HepG2 (cell line): ENCODE measurements around the gene GIMAP8. TPM values are rescaled to one million over a fixed set of nuclear protein-coding genes. Genes with fewer than 3 reads are reported as not detected.
"Not testable (repeated sequence)": the region's sequence is repeated elsewhere in the genome, so short reads cannot be mapped to it uniquely, and the experiment has no call there.

ENCODE experiments used
- ATAC-seq: fragments of 200-7000 bp; cut with Tn5 transposase; 3 replicates; pipeline ENCODE4 v1.9.1; 2020; ENCODE audit warnings: mild to moderate bottlenecking, moderate library complexity
- BruUV-seq: library from RNA; stranded (reverse); fragments of 400-500 nt; replicated peaks from 2 replicates; lab custom pipeline; 2021; lab: Mats Ljungman, UMichigan
- CTCF ChIA-PET: fragments of 300-600 bp; formaldehyde crosslinking; extraction: SDS; loops from one replicate; lab custom pipeline; 2021; ENCODE audit warnings: low total read pairs, inconsistent platforms, low intra/inter-chr PET ratio; lab: Yijun Ruan, JAX
- POLR2A ChIA-PET: fragments of 350-600 bp; sonication (Branson Sonifier 250); formaldehyde crosslinking; loops from one replicate; lab custom pipeline; 2020; ENCODE audit warnings: antibody characterized with exemption, inconsistent platforms; lab: Yijun Ruan, JAX
- DNase-seq: peaks from one replicate; pipeline ENCODE4 v3.0.0-alpha.2; 2015; ENCODE audit warnings: low spot score
- FAIRE-seq: peaks from 3 replicates; lab custom pipeline; 2011; peaks lifted over from hg19 to GRCh38; lab: Jason Lieb, UNC
- H2AFZ ChIP-seq: one replicate; pipeline ENCODE4 v1.6.1; 2011; ENCODE audit warnings: low read length, inconsistent platforms
- H3K27ac ChIP-seq: fragments of 300-600 bp; 3 replicates; pipeline ENCODE4 v1.8.0; 2011; ENCODE audit warnings: mixed run types, mild to moderate bottlenecking, mixed read lengths, low read length, inconsistent platforms; ENCODE audit not compliant: insufficient read depth; ENCODE audit errors: extremely low read length
- H3K27me3 ChIP-seq, 2 experiments: fragments of 200-600 bp in 1 of 2; 2 replicates in 1 of 2; 3 replicates in 1 of 2; pipeline versions ENCODE4 v1.6.0 to v1.8.0; 2011; ENCODE audit warnings: low read length in 2 of 2, mild to moderate bottlenecking in 2 of 2, moderate library complexity in 2 of 2, inconsistent platforms in 1 of 2; ENCODE audit not compliant: insufficient read depth in 2 of 2, control insufficient read depth in 1 of 2
- H3K36me3 ChIP-seq, 2 experiments: fragments of 200-600 bp in 1 of 2; replicated peaks in 1 of 2; 2 replicates in 1 of 2; 3 replicates in 1 of 2; pipeline versions ENCODE4 v1.5.1 to v1.8.0; 2011; ENCODE audit warnings: low read length in 2 of 2, inconsistent platforms in 1 of 2; ENCODE audit not compliant: insufficient read depth in 2 of 2, control insufficient read depth in 1 of 2
- H3K4me1 ChIP-seq: 2 replicates; pipeline ENCODE4 v1.5.1; 2012; ENCODE audit warnings: low read length, inconsistent platforms; ENCODE audit not compliant: insufficient read depth
- H3K4me2 ChIP-seq: 2 replicates; pipeline ENCODE4 v1.6.0; 2011; ENCODE audit warnings: low read depth, low read length, inconsistent platforms
- H3K4me3 ChIP-seq, 3 experiments: fragments of 200-600 bp in 1 of 3; sonication (generic), shearing (Covaris generic) in 1 of 3; replicated peaks in 1 of 3; 2 replicates each; pipeline ENCODE4 v1.5.1; 2011 to 2016; ENCODE audit warnings: low read length in 3 of 3, inconsistent platforms in 2 of 3, low read depth in 2 of 3, mild to moderate bottlenecking in 2 of 3, control low read depth in 1 of 3, mixed read lengths in 1 of 3; ENCODE audit not compliant: insufficient read depth in 1 of 3
- H3K79me2 ChIP-seq: one replicate; pipeline ENCODE4 v1.6.1; 2011; ENCODE audit warnings: low read length, inconsistent platforms; ENCODE audit not compliant: insufficient read depth
- H3K9ac ChIP-seq: 2 replicates; pipeline ENCODE4 v1.6.0; 2011; ENCODE audit warnings: mild to moderate bottlenecking, low read depth, low read length, inconsistent platforms; ENCODE audit not compliant: insufficient read depth
- H3K9me3 ChIP-seq: 2 replicates; pipeline ENCODE4 v1.5.1; 2012; ENCODE audit warnings: mild to moderate bottlenecking, low read length
- H4K20me1 ChIP-seq: 2 replicates; pipeline ENCODE4 v1.6.0; 2011; ENCODE audit warnings: inconsistent platforms, mild to moderate bottlenecking, low read length, moderate library complexity; ENCODE audit not compliant: insufficient read depth
- MNT ChIP-seq: fragments of 450-650 bp; IDR thresholded peaks from 2 replicates; pipeline ENCODE4 v1.6.1; 2016
- ZNF510 ChIP-seq: sonication (generic); formaldehyde crosslinking; IDR thresholded peaks from 2 replicates; pipeline ENCODE4 v1.4.0; 2020; ENCODE audit warnings: low read depth, mild to moderate bottlenecking, missing genetic modification reagents
- ZNF761 ChIP-seq: sonication (generic); formaldehyde crosslinking; conservative IDR thresholded peaks from 2 replicates; pipeline ENCODE4 v1.4.0; 2020; ENCODE audit warnings: mild to moderate bottlenecking, missing genetic modification reagents
- WGBS: methylation state at CpG from one replicate; pipeline ENCODE4 v1.1.6; 2017; ENCODE audit warnings: low lambda C conversion rate; 5-methylcytosine and 5-hydroxymethylcytosine counted together
- in situ Hi-C: cut with HindIII; loops from 2 replicates; pipeline ENCODE4 v1.10.0; 2017; ENCODE audit warnings: low pct_unique_long_range_greater_than_20kb; ENCODE audit not compliant: extremely low pct_ligation_motif_present
- intact Hi-C: fragments of 100-400 bp; cut with micrococcal nuclease; formaldehyde crosslinking; loops from one replicate; pipeline ENCODE4 v1.10.0; 2022; ENCODE audit not compliant: unreplicated experiment
- polyA plus RNA-seq, 8 experiments: library from polyadenylated mRNA; depleted of rRNA in 3 of 8; stranded (reverse) in 7 of 8; unstranded in 1 of 8; fragments of >200 nt; fragmentation: Illumina TruSeq in 4 of 8; extraction: Trizol in 4 of 8; gene quantifications; 2 replicates each; pipeline versions ENCODE4 v1.2.1 to v1.2.3, GENCODE V29; 2011 to 2016; ENCODE audit warnings: low read depth in 4 of 8, missing spikeins in 1 of 8, mixed read lengths in 1 of 8; ENCODE audit not compliant: insufficient read depth in 1 of 8
- total RNA-seq, 5 experiments: library from RNA; depleted of rRNA; stranded (reverse); fragments of >200 nt; fragmentation: Illumina TruSeq; extraction: Trizol; gene quantifications; 2 replicates each; pipeline ENCODE4 v1.2.3, GENCODE V29; 2016; ENCODE audit warnings: low read depth in 1 of 5
- TF ChIP-seq, protein P1 (sequence below): sonication (generic); formaldehyde crosslinking; IDR thresholded peaks from 2 replicates; pipeline ENCODE4 v1.8.1; 2022; ENCODE audit warnings: mild to moderate bottlenecking, missing genetic modification reagents

The GIMAP8 gene
- total and polyA plus RNA-seq, 2 of the 13 experiments (the other 11 are each of a cell fraction or from before 2014, with no cell fraction given), result not detected

DNA sequence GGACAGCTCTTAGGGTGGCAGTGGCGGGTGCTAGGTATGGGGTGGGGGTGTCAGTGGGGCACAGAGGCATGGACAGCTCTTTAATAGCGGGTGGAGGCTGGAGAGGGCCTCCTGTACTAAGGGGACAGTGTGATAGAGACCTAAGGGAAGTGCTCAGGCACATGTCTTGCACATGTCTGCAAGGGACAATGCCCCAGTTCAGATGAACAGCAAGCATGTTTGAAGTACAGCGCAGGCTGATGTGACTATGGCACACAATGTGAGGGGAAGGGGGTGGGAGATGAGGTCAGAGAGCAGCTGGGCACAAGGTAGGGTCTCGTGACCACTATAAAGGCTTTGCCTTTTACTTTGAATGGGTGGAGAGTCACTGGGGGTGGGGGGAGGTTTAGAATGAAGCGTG, 3.5 kb downstream of the GIMAP8 start:
- FAIRE-seq (no peak), ATAC-seq (no peak), DNase-seq (no peak)
- H3K9ac ChIP-seq, result no peak overlapping the region
- no peak for TF ChIP-seq ZNF510 (CRISPR knock-in tag)
- TF ChIP-seq, protein P1, sequence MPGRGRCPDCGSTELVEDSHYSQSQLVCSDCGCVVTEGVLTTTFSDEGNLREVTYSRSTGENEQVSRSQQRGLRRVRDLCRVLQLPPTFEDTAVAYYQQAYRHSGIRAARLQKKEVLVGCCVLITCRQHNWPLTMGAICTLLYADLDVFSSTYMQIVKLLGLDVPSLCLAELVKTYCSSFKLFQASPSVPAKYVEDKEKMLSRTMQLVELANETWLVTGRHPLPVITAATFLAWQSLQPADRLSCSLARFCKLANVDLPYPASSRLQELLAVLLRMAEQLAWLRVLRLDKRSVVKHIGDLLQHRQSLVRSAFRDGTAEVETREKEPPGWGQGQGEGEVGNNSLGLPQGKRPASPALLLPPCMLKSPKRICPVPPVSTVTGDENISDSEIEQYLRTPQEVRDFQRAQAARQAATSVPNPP (CRISPR knock-in tag), result no peak
- peak; percentile 55 for TF ChIP-seq MNT
- no peaks in the 10 kb centered on the region for H4K20me1 ChIP-seq
- intact Hi-C loops (no loop called here), in situ Hi-C loops (no loop called here)
- no peak overlapping the region for H3K4me3 ChIP-seq
- no peak overlapping the region for H3K4me2 ChIP-seq
- peaks cover 3 to 44% of the 10 kb centered on the region in 2 experiments; a peak in 4 of 5 replicates for H3K27me3 ChIP-seq
- no peaks in the 10 kb centered on the region for H3K36me3 ChIP-seq
- ChIA-PET POLR2A (no interaction called here), CTCF (no interaction called here)
- H3K27ac ChIP-seq, result no peak overlapping the region
- H3K4me1 ChIP-seq, result no peaks in the 10 kb centered on the region
- no peak overlapping the region for H2AFZ ChIP-seq
- no TSS peak for BruUV-seq
- WGBS, result 19% methylated on average over 5 of the region's 5 CpGs
- H3K9me3 ChIP-seq, result peaks cover 6% of the 10 kb centered on the region; the same call in 1 of the 2 replicates
- no peaks in the 10 kb centered on the region for H3K79me2 ChIP-seq

- in situ Hi-C loops, H3K9ac ChIP-seq: not testable (repeated sequence)
- peaks cover 0 to 14% of the 10 kb centered on the region in 2 experiments; a peak in 3 of 5 replicates for H3K27me3 ChIP-seq
- TF ChIP-seq ZNF761, result peak; percentile 82
- TF ChIP-seq, all 625 proteins: peak for 1; not testable (repeated sequence) for 624
- 26% methylated on average over 5 of the region's 5 CpGs for WGBS
- H3K36me3 ChIP-seq, DNase-seq, H3K9me3 ChIP-seq, POLR2A ChIA-PET, H3K4me2 ChIP-seq, H3K79me2 ChIP-seq, ATAC-seq, BruUV-seq, intact Hi-C loops, CTCF ChIA-PET, H3K4me3 ChIP-seq, H3K4me1 ChIP-seq, FAIRE-seq, H3K27ac ChIP-seq, H4K20me1 ChIP-seq, H2AFZ ChIP-seq: not testable (repeated sequence)
Observed at GRCh38 chr7:150457064-150457463, 6.6 kb downstream of the GIMAP8 start.
